H1 (cell line): ENCODE results near the gene H2BK1. TPM values are rescaled to one million over a fixed set of nuclear protein-coding genes. Genes with fewer than 3 reads are reported as not detected.

Experiments used
- CTCF ChIA-PET: fragments of 300-600 bp; sonication (Branson Sonifier 250); formaldehyde crosslinking; loops from one replicate; lab custom pipeline; 2021; ENCODE audit not compliant: partially characterized antibody; lab: Charles Lee
- POLR2A ChIA-PET: fragments of 300-600 bp; sonication (Branson Sonifier 250); formaldehyde crosslinking; loops from one replicate; lab custom pipeline; 2021; ENCODE audit warnings: inconsistent platforms; ENCODE audit not compliant: partially characterized antibody; lab: Charles Lee
- DNase-seq, 2 experiments: peaks; one replicate each; pipeline versions ENCODE4 v3.0.0 to v3.0.0-alpha.2; 2010 to 2022; ENCODE audit warnings: low spot score in 2 of 2, low read depth in 1 of 2, mixed read lengths in 1 of 2
- FAIRE-seq: peaks from 2 replicates; lab custom pipeline; 2011; peaks lifted over from hg19 to GRCh38; lab: Jason Lieb, UNC
- H2AFZ ChIP-seq: 2 replicates; pipeline ENCODE4 v1.8.1; 2012; ENCODE audit warnings: low read length, inconsistent platforms
- H2AK5ac ChIP-seq: 2 replicates; pipeline ENCODE4 v1.6.1; 2013; ENCODE audit warnings: low read depth, low read length
- H2BK120ac ChIP-seq: replicated peaks from 2 replicates; pipeline ENCODE3; 2013; ENCODE audit warnings: low read depth, low read length, inconsistent platforms
- H2BK12ac ChIP-seq: 2 replicates; pipeline ENCODE4 v1.6.1; 2013; ENCODE audit warnings: low read depth, low read length
- H2BK15ac ChIP-seq: 2 replicates; pipeline ENCODE4 v1.6.1; 2013; ENCODE audit warnings: low read length
- H2BK20ac ChIP-seq: 2 replicates; pipeline ENCODE4 v1.6.1; 2013; ENCODE audit warnings: low read length
- H2BK5ac ChIP-seq: 2 replicates; pipeline ENCODE4 v1.6.1; 2013; ENCODE audit warnings: low read depth, low read length
- H3K14ac ChIP-seq: 2 replicates; pipeline ENCODE4 v1.6.1; 2013; ENCODE audit warnings: inconsistent platforms; ENCODE audit not compliant: insufficient read length
- H3K18ac ChIP-seq: 2 replicates; pipeline ENCODE4 v1.6.1; 2013; ENCODE audit warnings: low read length; ENCODE audit errors: extremely low read depth
- H3K23ac ChIP-seq: 2 replicates; pipeline ENCODE4 v1.6.1; 2013; ENCODE audit warnings: inconsistent platforms; ENCODE audit not compliant: insufficient read length
- H3K23me2 ChIP-seq: 2 replicates; pipeline ENCODE4 v1.6.1; 2013; ENCODE audit warnings: low read depth, low read length
- H3K27ac ChIP-seq: 2 replicates; pipeline ENCODE4 v1.6.1; 2011; ENCODE audit warnings: low read depth, low read length, inconsistent platforms
- H3K27me3 ChIP-seq, 4 experiments: replicated peaks in 1 of 4; 1 replicate in 1 of 4; 2 replicates in 3 of 4; pipeline versions ENCODE4 v1.6.1 to v1.8.1; 2011 to 2013; ENCODE audit warnings: low read length in 3 of 4, mild to moderate bottlenecking in 3 of 4, inconsistent platforms in 2 of 4, mixed read lengths in 2 of 4, moderate library complexity in 1 of 4; ENCODE audit not compliant: control insufficient read depth in 3 of 4, insufficient read depth in 3 of 4; ENCODE audit errors: extremely low read depth in 1 of 4
- H3K36me3 ChIP-seq, 4 experiments: 2 replicates each; pipeline versions ENCODE4 v1.6.1 to v1.8.1; 2011 to 2013; ENCODE audit warnings: mild to moderate bottlenecking in 4 of 4, low read length in 3 of 4, moderate library complexity in 2 of 4, control low read depth in 1 of 4, inconsistent platforms in 1 of 4; ENCODE audit not compliant: insufficient read depth in 4 of 4, control insufficient read depth in 2 of 4
- H3K4ac ChIP-seq: replicated peaks from 2 replicates; pipeline ENCODE3; 2013; ENCODE audit warnings: low read length, low read depth, mixed read lengths, inconsistent platforms; ENCODE audit not compliant: insufficient read length
- H3K4me1 ChIP-seq, 4 experiments: replicated peaks in 1 of 4; 1 replicate in 1 of 4; 2 replicates in 3 of 4; pipeline versions ENCODE4 v1.6.1 to v1.8.1; 2011 to 2013; ENCODE audit warnings: low read length in 3 of 4, inconsistent platforms in 2 of 4, mixed read lengths in 1 of 4; ENCODE audit not compliant: insufficient read depth in 4 of 4, control insufficient read depth in 3 of 4
- H3K4me2 ChIP-seq, 2 experiments: 2 replicates each; pipeline versions ENCODE4 v1.6.1 to v1.8.1; 2011 to 2013; ENCODE audit warnings: low read depth in 2 of 2, low read length in 2 of 2, control low read depth in 1 of 2, inconsistent platforms in 1 of 2, mild to moderate bottlenecking in 1 of 2; ENCODE audit not compliant: insufficient read depth in 1 of 2
- H3K4me3 ChIP-seq, 4 experiments: fragments of 200-600, 300-600 bp in 1 of 4; sonication (generic), shearing (Covaris generic), sonication (Bioruptor Twin) in 1 of 4; 2 replicates each; pipeline versions ENCODE4 v1.5.1 to v1.8.1; 2011 to 2016; ENCODE audit warnings: low read length in 4 of 4, low read depth in 3 of 4, control low read depth in 2 of 4, inconsistent platforms in 2 of 4, mild to moderate bottlenecking in 2 of 4, mixed read lengths in 1 of 4, moderate library complexity in 1 of 4; ENCODE audit not compliant: insufficient read depth in 2 of 4; ENCODE audit errors: extremely low read depth in 1 of 4
- H3K56ac ChIP-seq: replicated peaks from 2 replicates; pipeline ENCODE3; 2013; ENCODE audit warnings: low read depth, mild to moderate bottlenecking, mixed read lengths, low read length, inconsistent platforms; ENCODE audit not compliant: insufficient read length
- H3K79me1 ChIP-seq: 2 replicates; pipeline ENCODE4 v1.6.1; 2013; ENCODE audit warnings: low read depth, low read length, control low read depth
- H3K79me2 ChIP-seq, 2 experiments: 2 replicates each; pipeline versions ENCODE4 v1.6.1 to v1.8.1; 2012 to 2013; ENCODE audit warnings: low read length in 2 of 2, mild to moderate bottlenecking in 2 of 2, inconsistent platforms in 1 of 2; ENCODE audit not compliant: insufficient read depth in 2 of 2, control insufficient read depth in 1 of 2
- H3K9ac ChIP-seq, 4 experiments: replicated peaks in 1 of 4; 1 replicate in 1 of 4; 2 replicates in 3 of 4; pipeline versions ENCODE4 v1.6.1 to v1.8.1; 2011 to 2013; ENCODE audit warnings: low read depth in 3 of 4, low read length in 3 of 4, control low read depth in 2 of 4, mild to moderate bottlenecking in 2 of 4, moderate library complexity in 2 of 4, inconsistent platforms in 1 of 4; ENCODE audit errors: extremely low read depth in 1 of 4
- H3K9me3 ChIP-seq, 2 experiments: 2 replicates each; pipeline versions ENCODE4 v1.6.1 to v1.8.1; 2012 to 2013; ENCODE audit warnings: mild to moderate bottlenecking in 2 of 2, moderate library complexity in 2 of 2, control low read depth in 1 of 2, inconsistent platforms in 1 of 2, low read depth in 1 of 2, low read length in 1 of 2, mixed read lengths in 1 of 2; ENCODE audit not compliant: insufficient read depth in 2 of 2
- H4K20me1 ChIP-seq, 2 experiments: replicated peaks in 1 of 2; 2 replicates each; pipeline versions ENCODE3 to v1.8.1; 2011 to 2013; ENCODE audit warnings: inconsistent platforms in 2 of 2, low read length in 2 of 2, mild to moderate bottlenecking in 1 of 2; ENCODE audit not compliant: insufficient read depth in 2 of 2, control insufficient read depth in 1 of 2
- H4K5ac ChIP-seq: 2 replicates; pipeline ENCODE4 v1.6.1; 2013; ENCODE audit warnings: low read length, low read depth, mixed read lengths, inconsistent platforms; ENCODE audit not compliant: insufficient read length
- H4K8ac ChIP-seq: 2 replicates; pipeline ENCODE4 v1.8.0; 2013; ENCODE audit warnings: mild to moderate bottlenecking, moderate library complexity, low read length, inconsistent platforms; ENCODE audit not compliant: insufficient read depth; ENCODE audit errors: extremely low read depth
- H4K91ac ChIP-seq: replicated peaks from 2 replicates; pipeline ENCODE3; 2013; ENCODE audit warnings: low read length, mixed read lengths, inconsistent platforms; ENCODE audit not compliant: insufficient read length
- BACH1 ChIP-seq: IDR thresholded peaks from 2 replicates; pipeline ENCODE4 v1.6.1; 2012; ENCODE audit warnings: low read length, improper control_type of control experiment
- CEBPB ChIP-seq: IDR thresholded peaks from 2 replicates; pipeline ENCODE4 v1.6.1; 2012; ENCODE audit warnings: low read depth, low read length
- CHD2 ChIP-seq: IDR thresholded peaks from 2 replicates; pipeline ENCODE4 v1.6.1; 2012; ENCODE audit warnings: low read length, improper control_type of control experiment
- RFX5 ChIP-seq: IDR thresholded peaks from 2 replicates; pipeline ENCODE4 v1.6.1; 2011; ENCODE audit warnings: low read depth, low read length, improper control_type of control experiment, borderline replicate concordance
- SIRT6 ChIP-seq: IDR thresholded peaks from one replicate; pipeline ENCODE4 v1.7.1; 2012; ENCODE audit warnings: low read length, inconsistent platforms
- SIX5 ChIP-seq: IDR thresholded peaks from 2 replicates; pipeline ENCODE4 v1.6.1; 2011; ENCODE audit warnings: mild to moderate bottlenecking, low read depth, low read length
- USF2 ChIP-seq: IDR thresholded peaks from 2 replicates; pipeline ENCODE4 v1.6.1; 2011; ENCODE audit warnings: low read length, improper control_type of control experiment
- WGBS, 2 experiments: shearing (Covaris generic) in 1 of 2; methylation state at CpG; one replicate each; pipeline versions ENCODE4 v1.1.6 to v1.1.7; 2013 to 2015; ENCODE audit warnings: low lambda C conversion rate in 2 of 2, mixed read lengths in 2 of 2, inconsistent platforms in 1 of 2, low coverage in 1 of 2, missing lambda C conversion rate in 1 of 2; ENCODE audit not compliant: insufficient replicate concordance in 2 of 2, insufficient coverage in 1 of 2, insufficient read length in 1 of 2; ENCODE audit errors: extremely low coverage in 1 of 2, missing lambda C conversion rate in 1 of 2; 5-methylcytosine and 5-hydroxymethylcytosine counted together
- polyA plus RNA-seq, 7 experiments: library from polyadenylated mRNA; depleted of rRNA in 3 of 7; stranded (reverse) in 5 of 7; unstranded in 2 of 7; fragments of >200 nt in 5 of 7; fragments of 200-250 nt in 2 of 7; gene quantifications; 1 replicate in 5 of 7; 2 replicates in 1 of 7; 4 replicates in 1 of 7; pipeline versions ENCODE4 v1.2.1 to v1.2.3, GENCODE V29; 2011 to 2013; ENCODE audit warnings: missing spikeins in 2 of 7, mixed read lengths in 2 of 7
- total RNA-seq: library from RNA; stranded (reverse); fragmentation: NEBNext Ultra II Directional; extraction: Animal tissue kit (Norgen Biotek cat#: 25700); gene quantifications from 2 replicates; pipeline ENCODE4 v1.2.1, GENCODE V29; 2021
- TF ChIP-seq, protein P1 (sequence below), 3 experiments: IDR thresholded peaks; 1 replicate in 2 of 3; 2 replicates in 1 of 3; pipeline versions ENCODE4 v1.5.1 to v1.6.1; 2011; ENCODE audit warnings: low read length in 3 of 3, mild to moderate bottlenecking in 3 of 3, inconsistent platforms in 2 of 3, low read depth in 1 of 3, moderate library complexity in 1 of 3; ENCODE audit not compliant: insufficient read depth in 1 of 3; ENCODE audit errors: control extremely low read depth in 1 of 3

H2BK1 gene
- total and polyA plus RNA-seq, 2 of the 8 experiments (the other 6 are each of a cell fraction or from before 2014, with no cell fraction given): not detected

DNA sequence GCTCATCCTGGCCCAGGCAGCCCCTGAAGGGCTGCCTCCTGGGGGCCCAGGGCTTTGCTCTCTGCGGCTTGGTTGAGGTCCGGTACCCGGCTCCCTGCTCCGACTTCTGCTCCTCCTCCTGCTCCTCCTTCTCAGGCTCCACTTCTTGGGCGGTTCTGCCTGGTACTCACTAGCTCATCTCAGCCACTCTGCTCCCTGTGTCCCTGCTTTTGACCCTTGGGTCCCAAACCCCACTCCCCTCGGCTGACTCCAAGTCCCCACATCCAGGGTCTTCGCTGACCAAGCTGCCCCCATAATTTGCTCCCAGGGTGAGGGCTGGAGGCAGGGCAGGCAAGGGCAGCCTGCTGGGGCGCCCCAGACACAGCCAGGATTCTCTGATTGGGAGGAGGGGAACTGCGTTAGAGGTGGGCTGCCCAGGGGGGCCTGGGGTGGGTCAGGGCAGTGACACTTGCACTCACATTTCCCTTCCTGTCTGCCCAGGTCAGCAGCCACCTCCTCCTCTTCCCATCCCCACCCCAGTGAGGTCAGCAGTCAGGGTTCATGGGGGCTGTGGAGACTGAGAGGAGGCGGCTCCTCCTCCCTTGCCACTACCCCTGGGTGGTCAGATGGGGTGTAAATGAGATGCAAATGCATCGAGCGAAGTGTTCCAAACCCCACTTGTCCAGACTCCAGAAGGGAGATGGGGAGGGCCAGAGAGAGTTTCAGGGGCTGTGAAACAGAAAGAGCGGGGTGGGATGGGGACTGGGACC lies 36.0 kb upstream of the H2BK1 start:
- Histone ChIP-seq H4K91ac (no peak overlapping the region), H3K27me3 (peaks cover 20 to 65% (median 58%) of the 10 kb centered on the region in 4 experiments), H2BK120ac (no peak overlapping the region), H3K4me1 (peaks cover 0 to 58% (median 39%) of the 10 kb centered on the region in 4 experiments; a peak in 6 of 7 replicates), H4K8ac (peak overlapping the region; percentile 30; the same call in 1 of the 2 replicates), H3K4me3 (peak overlapping the region in 3 of 4 experiments; percentile 20 to 61 (median 32); a peak in 4 of 8 replicates), H3K27ac (no peak overlapping the region), H2BK5ac (no peak overlapping the region), H4K5ac (no peak overlapping the region), H3K18ac (no peak overlapping the region), H3K14ac (no peak overlapping the region), H3K9me3 (no peaks in the 10 kb centered on the region), H3K79me2 (no peaks in the 10 kb centered on the region), H2AFZ (no peak overlapping the region), H3K79me1 (peaks cover 3% of the 10 kb centered on the region; the same call in 1 of the 2 replicates), H2BK20ac (no peak overlapping the region), H4K20me1 (peaks cover 1 to 9% of the 10 kb centered on the region in 2 experiments), H3K36me3 (no peaks in the 10 kb centered on the region), H3K23me2 (peaks cover 21% of the 10 kb centered on the region), H2BK12ac (no peak overlapping the region), H2BK15ac (peak overlapping the region; percentile 92; the same call in 1 of the 2 replicates), H3K4me2 (peak overlapping the region; percentile 58 to 88), H3K23ac (no peak overlapping the region), H3K4ac (no peak overlapping the region), H3K56ac (no peak overlapping the region), H3K9ac (no peak overlapping the region), H2AK5ac (0 out of 2 replicates have a peak overlapping the region, but pooled peaks have one; percentile 75)
- WGBS, 2 experiments: 42% methylated on average over 12 of the region's 13 CpGs; no CpG with 5 or more reads in 1 of the 2 experiments
- FAIRE-seq (no peak), DNase-seq (peak in 1 of 2 experiments; percentile 60)
- CTCF ChIA-PET: interaction anchor here (0.7 to 5.1 kb wide), 26 partner anchors 9 to 130 kb away, joined by 3 to 71 read pairs (median 3); partner anchors contain the start of genes ABCF2 and CHPF2
- POLR2A ChIA-PET: interaction anchor here (0.9 kb wide), 1 partner anchor 59 kb away, joined by 3 read pairs; no protein-coding TSS in a partner anchor
- TF ChIP-seq RFX5: no peak
- no peak for TF ChIP-seq SIX5
- TF ChIP-seq BACH1: no peak
- TF ChIP-seq, protein P1, sequence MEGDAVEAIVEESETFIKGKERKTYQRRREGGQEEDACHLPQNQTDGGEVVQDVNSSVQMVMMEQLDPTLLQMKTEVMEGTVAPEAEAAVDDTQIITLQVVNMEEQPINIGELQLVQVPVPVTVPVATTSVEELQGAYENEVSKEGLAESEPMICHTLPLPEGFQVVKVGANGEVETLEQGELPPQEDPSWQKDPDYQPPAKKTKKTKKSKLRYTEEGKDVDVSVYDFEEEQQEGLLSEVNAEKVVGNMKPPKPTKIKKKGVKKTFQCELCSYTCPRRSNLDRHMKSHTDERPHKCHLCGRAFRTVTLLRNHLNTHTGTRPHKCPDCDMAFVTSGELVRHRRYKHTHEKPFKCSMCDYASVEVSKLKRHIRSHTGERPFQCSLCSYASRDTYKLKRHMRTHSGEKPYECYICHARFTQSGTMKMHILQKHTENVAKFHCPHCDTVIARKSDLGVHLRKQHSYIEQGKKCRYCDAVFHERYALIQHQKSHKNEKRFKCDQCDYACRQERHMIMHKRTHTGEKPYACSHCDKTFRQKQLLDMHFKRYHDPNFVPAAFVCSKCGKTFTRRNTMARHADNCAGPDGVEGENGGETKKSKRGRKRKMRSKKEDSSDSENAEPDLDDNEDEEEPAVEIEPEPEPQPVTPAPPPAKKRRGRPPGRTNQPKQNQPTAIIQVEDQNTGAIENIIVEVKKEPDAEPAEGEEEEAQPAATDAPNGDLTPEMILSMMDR (IDR thresholded peaks at IDR 0.05; ENCODE audit: control extremely low read depth in 1 of 3, insufficient read depth in 1 of 3, low read depth in 1 of 3, low read length in 3 of 3): no peak
- TF ChIP-seq CHD2: no peak
- TF ChIP-seq SIRT6: no peak
- TF ChIP-seq CEBPB: no peak
- no peak for TF ChIP-seq USF2
